Activated CD8-positive, alpha-beta T cell treated with anti-CD3 and anti-CD28 coated beads, Interleukin-2, amount 10 ng/mL, durations not matched to agents 7 days and 5 days (primary cell): ENCODE data around the gene DNAH8. TPM values are rescaled to one million over a fixed set of nuclear protein-coding genes. Genes with fewer than 3 reads are reported as not detected.

Experiments used
- ATAC-seq: fragments of 150-1000 bp; cut with Tn5 transposase; one replicate; pipeline ENCODE4 v1.10.0; 2021; ENCODE audit warnings: moderate library complexity
- CTCF ChIA-PET: fragments of 350-600 bp; sonication (Branson Sonifier 250); formaldehyde crosslinking; loops from one replicate; lab custom pipeline; 2021; ENCODE audit warnings: antibody characterized with exemption; lab: Charles Lee
- POLR2A ChIA-PET: fragments of 350-600 bp; sonication (Branson Sonifier 250); formaldehyde crosslinking; loops from one replicate; lab custom pipeline; 2021; ENCODE audit warnings: antibody characterized with exemption; lab: Charles Lee
- DNase-seq: peaks from one replicate; pipeline ENCODE4 v3.0.0-alpha.2; 2020
- H3K27ac Mint-ChIP-seq: one replicate; pipeline ENCODE4 v1.8.0; 2021; ENCODE audit warnings: mild to moderate bottlenecking, mixed read lengths
- H3K27me3 Mint-ChIP-seq: one replicate; pipeline ENCODE4 v1.8.0; 2021; ENCODE audit warnings: low read depth, mixed read lengths
- H3K36me3 Mint-ChIP-seq: one replicate; pipeline ENCODE4 v1.8.0; 2021; ENCODE audit warnings: low read depth, mixed read lengths
- H3K4me1 Mint-ChIP-seq: one replicate; pipeline ENCODE4 v1.8.0; 2021; ENCODE audit warnings: low read depth, mixed read lengths
- H3K4me3 Mint-ChIP-seq: one replicate; pipeline ENCODE4 v1.8.0; 2021; ENCODE audit warnings: mild to moderate bottlenecking, mixed read lengths
- H3K9me3 Mint-ChIP-seq: one replicate; pipeline ENCODE4 v1.8.0; 2022; ENCODE audit warnings: mixed read lengths; ENCODE audit not compliant: insufficient read depth
- total RNA-seq, 2 experiments: library from RNA; stranded (reverse); gene quantifications; one replicate each; pipeline ENCODE4 v1.2.3, GENCODE V29; 2021

DNAH8 gene
- total RNA-seq, 2 experiments from 2014 or later = not detected

GRCh38 chr6:38933426-38933825 lies 218.3 kb downstream of the DNAH8 start:
- CTCF ChIA-PET = interaction anchor here (1.7 to 2.6 kb wide), 2 partner anchors 61 to 62 kb away, joined by 5 to 11 read pairs; no protein-coding TSS in a partner anchor
- no peaks in the 10 kb centered on the region for H3K9me3 Mint-ChIP-seq
- H3K4me3 Mint-ChIP-seq = no peak overlapping the region
- no peaks in the 10 kb centered on the region for H3K4me1 Mint-ChIP-seq
- H3K36me3 Mint-ChIP-seq = no peaks in the 10 kb centered on the region
- DNase-seq (no peak), ATAC-seq (no peak)
- H3K27ac Mint-ChIP-seq = no peak overlapping the region
- POLR2A ChIA-PET = no interaction called here
- peaks cover 21% of the 10 kb centered on the region for H3K27me3 Mint-ChIP-seq

GRCh38 chr6:38935051-38935450 lies 219.9 kb downstream of the DNAH8 start:
- ChIA-PET POLR2A (no interaction called here), CTCF (no interaction called here)
- Mint-ChIP-seq H3K27ac (no peak overlapping the region), H3K4me1 (no peaks in the 10 kb centered on the region), H3K4me3 (no peak overlapping the region), H3K27me3 (peaks cover 16% of the 10 kb centered on the region), H3K36me3 (no peaks in the 10 kb centered on the region), H3K9me3 (no peaks in the 10 kb centered on the region)
- ATAC-seq (no peak), DNase-seq (no peak)

GRCh38 chr6:38937839-38938613 lies 222.9 kb downstream of the DNAH8 start:
- H3K4me1 Mint-ChIP-seq = no peaks in the 10 kb centered on the region
- H3K4me3 Mint-ChIP-seq = no peak overlapping the region
- no peak overlapping the region for H3K27ac Mint-ChIP-seq
- H3K36me3 Mint-ChIP-seq = no peaks in the 10 kb centered on the region
- DNase-seq (no peak), ATAC-seq (no peak)
- H3K27me3 Mint-ChIP-seq = peaks cover 11% of the 10 kb centered on the region
- H3K9me3 Mint-ChIP-seq = no peaks in the 10 kb centered on the region
- ChIA-PET CTCF (no interaction called here), POLR2A (no interaction called here)

GRCh38 chr6:38938741-38939140 lies 223.6 kb downstream of the DNAH8 start:
- no peaks in the 10 kb centered on the region for H3K4me1 Mint-ChIP-seq
- DNase-seq = no peak
- H3K9me3 Mint-ChIP-seq = no peaks in the 10 kb centered on the region
- H3K4me3 Mint-ChIP-seq = no peak overlapping the region
- no peak overlapping the region for H3K27ac Mint-ChIP-seq
- H3K36me3 Mint-ChIP-seq = no peaks in the 10 kb centered on the region
- ATAC-seq = no peak
- H3K27me3 Mint-ChIP-seq = peaks cover 11% of the 10 kb centered on the region
- POLR2A ChIA-PET = no interaction called here
- CTCF ChIA-PET = interaction anchor here (1.0 kb wide), 1 partner anchor 10 kb away, joined by 3 read pairs; no protein-coding TSS in a partner anchor

- CTCF ChIA-PET = interaction anchor here (1.5 kb wide), 1 partner anchor 70 kb away, joined by 3 read pairs; no protein-coding TSS in a partner anchor
Measured at GRCh38 chr6:38942442-38942841, 227.3 kb downstream of the DNAH8 start.

GRCh38 chr6:38942965-38943364 lies 227.9 kb downstream of the DNAH8 start:
- Mint-ChIP-seq H3K4me3 (no peak overlapping the region), H3K27ac (no peak overlapping the region), H3K9me3 (no peaks in the 10 kb centered on the region), H3K4me1 (no peaks in the 10 kb centered on the region), H3K27me3 (peaks cover 7% of the 10 kb centered on the region), H3K36me3 (no peaks in the 10 kb centered on the region)
- DNase-seq (no peak), ATAC-seq (no peak)
- CTCF ChIA-PET = interaction anchor here (1.5 kb wide), 1 partner anchor 71 kb away, joined by 3 read pairs; no protein-coding TSS in a partner anchor
- POLR2A ChIA-PET = no interaction called here

More at GRCh38 chr6:38942442-38942841, 227.3 kb downstream of the DNAH8 start:
- no peak for ATAC-seq
- H3K4me1 Mint-ChIP-seq = no peaks in the 10 kb centered on the region
- POLR2A ChIA-PET = no interaction called here
- H3K4me3 Mint-ChIP-seq = no peak overlapping the region
- no peak for DNase-seq
- H3K27ac Mint-ChIP-seq = no peak overlapping the region
- H3K9me3 Mint-ChIP-seq = no peaks in the 10 kb centered on the region
- H3K27me3 Mint-ChIP-seq = peaks cover 8% of the 10 kb centered on the region
- H3K36me3 Mint-ChIP-seq = no peaks in the 10 kb centered on the region

- Mint-ChIP-seq H3K36me3 (no peaks in the 10 kb centered on the region), H3K27me3 (peaks cover 7% of the 10 kb centered on the region), H3K4me3 (no peak overlapping the region), H3K4me1 (no peaks in the 10 kb centered on the region), H3K9me3 (no peaks in the 10 kb centered on the region), H3K27ac (no peak overlapping the region)
- POLR2A ChIA-PET = no interaction called here
- CTCF ChIA-PET = interaction anchor here (1.5 kb wide), 1 partner anchor 72 kb away, joined by 3 read pairs; no protein-coding TSS in a partner anchor
- ATAC-seq (no peak), DNase-seq (no peak)
Measured at GRCh38 chr6:38943964-38944363, 228.9 kb downstream of the DNAH8 start.

- DNase-seq (no peak), ATAC-seq (no peak)
- ChIA-PET POLR2A (no interaction called here), CTCF (no interaction called here)
- no peak overlapping the region for H3K4me3 Mint-ChIP-seq
- no peaks in the 10 kb centered on the region for H3K4me1 Mint-ChIP-seq
- H3K36me3 Mint-ChIP-seq = no peaks in the 10 kb centered on the region
- H3K27ac Mint-ChIP-seq = no peak overlapping the region
- H3K27me3 Mint-ChIP-seq = peaks cover 5% of the 10 kb centered on the region
- no peaks in the 10 kb centered on the region for H3K9me3 Mint-ChIP-seq
Measured at GRCh38 chr6:38944655-38945279, 229.7 kb downstream of the DNAH8 start.

GRCh38 chr6:38955861-38956260 lies 240.8 kb downstream of the DNAH8 start:
- H3K27ac Mint-ChIP-seq = no peak overlapping the region
- H3K36me3 Mint-ChIP-seq = no peaks in the 10 kb centered on the region
- POLR2A ChIA-PET = no interaction called here
- H3K9me3 Mint-ChIP-seq = peaks cover 6% of the 10 kb centered on the region
- H3K4me1 Mint-ChIP-seq = no peaks in the 10 kb centered on the region
- no peak for ATAC-seq
- peaks cover 19% of the 10 kb centered on the region for H3K27me3 Mint-ChIP-seq
- DNase-seq = no peak
- H3K4me3 Mint-ChIP-seq = no peak overlapping the region
- CTCF ChIA-PET = no interaction called here

- CTCF ChIA-PET = no interaction called here
Measured at GRCh38 chr6:38957426-38957825, 242.3 kb downstream of the DNAH8 start.

GRCh38 chr6:38959138-38959537 lies 244.0 kb downstream of the DNAH8 start:
- ChIA-PET POLR2A (no interaction called here), CTCF (no interaction called here)
- no peak for ATAC-seq

More at GRCh38 chr6:38957426-38957825, 242.3 kb downstream of the DNAH8 start:
- H3K27ac Mint-ChIP-seq = no peak overlapping the region
- H3K27me3 Mint-ChIP-seq = peaks cover 20% of the 10 kb centered on the region
- no peak overlapping the region for H3K4me3 Mint-ChIP-seq
- no peaks in the 10 kb centered on the region for H3K36me3 Mint-ChIP-seq
- no peaks in the 10 kb centered on the region for H3K4me1 Mint-ChIP-seq
- peaks cover 6% of the 10 kb centered on the region for H3K9me3 Mint-ChIP-seq
- ATAC-seq = no peak
- POLR2A ChIA-PET = no interaction called here
- no peak for DNase-seq

GRCh38 chr6:38968702-38969149 lies 253.6 kb downstream of the DNAH8 start:
- Mint-ChIP-seq H3K27ac (no peak overlapping the region), H3K36me3 (no peaks in the 10 kb centered on the region), H3K4me1 (no peaks in the 10 kb centered on the region), H3K27me3 (peaks cover 26% of the 10 kb centered on the region), H3K9me3 (no peaks in the 10 kb centered on the region), H3K4me3 (no peak overlapping the region)
- ATAC-seq = no peak
- DNase-seq = no peak
- POLR2A ChIA-PET = no interaction called here
- CTCF ChIA-PET = interaction anchor here (0.7 kb wide), 1 partner anchor 334 kb away, joined by 3 read pairs; no protein-coding TSS in a partner anchor

More at GRCh38 chr6:38959138-38959537, 244.0 kb downstream of the DNAH8 start:
- H3K4me1 Mint-ChIP-seq = no peaks in the 10 kb centered on the region
- H3K4me3 Mint-ChIP-seq = no peak overlapping the region
- H3K9me3 Mint-ChIP-seq = peaks cover 6% of the 10 kb centered on the region
- no peak overlapping the region for H3K27ac Mint-ChIP-seq
- no peaks in the 10 kb centered on the region for H3K36me3 Mint-ChIP-seq
- H3K27me3 Mint-ChIP-seq = peaks cover 17% of the 10 kb centered on the region
- DNase-seq = no peak
